GM21381 (cell line): ENCODE results near the gene SRCIN1.
"Not testable (repeated sequence)": the region's sequence is repeated elsewhere in the genome, so short reads cannot be mapped to it uniquely, and the experiment has no call there.

Source experiments
- ATAC-seq: cut with Tn5 transposase; IDR thresholded peaks from one replicate; pipeline ENCODE4 v1.9.1; 2021; ENCODE audit warnings: mild to moderate bottlenecking, moderate library complexity; ENCODE audit not compliant: unreplicated experiment

SRCIN1 gene

DNA sequence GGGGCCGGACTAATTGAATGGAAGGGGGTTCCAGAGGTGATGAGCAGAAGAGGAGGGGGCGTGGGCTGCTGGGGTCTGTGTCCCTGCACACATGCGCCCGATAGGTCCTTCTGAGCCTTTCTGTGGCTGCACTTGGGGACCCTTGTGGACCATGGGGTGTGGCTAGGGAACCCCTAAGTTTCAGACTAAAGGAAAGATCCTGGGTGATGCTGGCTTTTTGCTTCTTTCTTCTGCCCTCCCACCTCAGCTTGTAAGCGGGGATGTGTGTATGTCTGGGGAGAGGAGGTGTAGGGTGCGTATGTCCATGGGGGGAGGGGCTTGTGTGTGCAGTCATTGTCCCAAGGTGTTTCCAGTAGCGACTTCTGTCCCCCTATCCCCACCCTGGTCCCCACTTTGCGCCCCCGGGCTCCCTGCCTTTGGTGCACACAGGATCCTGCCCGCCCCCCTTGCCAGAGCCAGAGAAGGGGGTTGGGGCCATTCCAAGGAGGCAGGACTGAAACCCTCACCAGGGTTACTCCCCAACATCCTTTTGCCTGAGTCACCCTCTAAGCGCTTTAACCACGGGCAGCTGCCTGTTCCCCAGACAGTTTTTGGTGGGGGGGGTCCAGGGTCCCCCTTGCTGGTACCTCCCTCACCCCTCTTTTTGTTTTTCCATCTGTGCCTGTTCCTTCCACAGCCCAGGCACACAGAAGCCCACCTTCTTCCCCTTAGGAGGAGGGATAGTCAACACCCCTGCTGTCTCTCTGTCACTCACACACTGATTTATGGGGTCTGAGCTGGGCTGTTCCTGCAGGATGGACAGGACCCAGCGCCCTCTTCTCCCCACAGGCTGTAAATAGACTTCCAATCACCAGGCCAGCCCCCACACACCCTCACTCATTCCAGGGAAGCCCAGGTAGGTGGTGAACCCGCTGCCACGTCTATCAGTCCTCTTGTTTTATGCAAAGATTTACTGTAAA is 94.3 kb downstream of the SRCIN1 start:
- ATAC-seq: no peak

DNA sequence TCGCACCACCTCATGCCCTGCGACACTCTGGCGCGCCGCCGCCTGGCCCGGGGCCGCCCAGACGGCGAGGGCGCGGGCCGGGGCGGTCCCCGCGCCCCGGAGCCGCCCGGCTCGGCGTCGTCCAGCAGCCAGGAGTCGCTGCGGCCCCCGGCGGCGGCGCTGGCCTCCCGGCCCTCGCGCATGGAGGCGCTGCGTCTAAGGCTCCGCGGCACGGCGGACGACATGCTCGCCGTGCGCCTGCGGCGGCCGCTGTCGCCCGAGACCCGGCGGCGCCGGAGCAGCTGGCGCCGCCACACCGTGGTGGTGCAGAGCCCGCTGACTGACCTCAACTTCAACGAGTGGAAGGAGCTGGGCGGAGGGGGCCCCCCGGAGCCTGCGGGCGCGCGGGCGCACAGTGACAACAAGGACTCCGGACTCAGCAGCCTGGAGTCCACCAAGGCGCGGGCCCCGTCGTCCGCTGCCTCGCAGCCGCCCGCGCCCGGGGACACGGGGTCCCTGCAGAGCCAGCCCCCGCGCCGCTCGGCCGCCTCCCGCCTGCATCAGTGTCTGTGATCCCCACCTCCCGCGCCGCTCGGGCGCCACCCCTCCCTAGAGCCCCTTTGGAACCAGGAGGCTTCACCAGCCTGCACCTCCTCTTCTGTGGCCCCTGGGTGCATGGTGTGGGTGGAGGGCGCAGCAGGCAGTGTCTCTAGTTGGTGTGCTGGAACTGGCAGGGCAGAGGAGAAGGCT is 95.2 kb downstream of the SRCIN1 start:
- no peak for ATAC-seq

DNA sequence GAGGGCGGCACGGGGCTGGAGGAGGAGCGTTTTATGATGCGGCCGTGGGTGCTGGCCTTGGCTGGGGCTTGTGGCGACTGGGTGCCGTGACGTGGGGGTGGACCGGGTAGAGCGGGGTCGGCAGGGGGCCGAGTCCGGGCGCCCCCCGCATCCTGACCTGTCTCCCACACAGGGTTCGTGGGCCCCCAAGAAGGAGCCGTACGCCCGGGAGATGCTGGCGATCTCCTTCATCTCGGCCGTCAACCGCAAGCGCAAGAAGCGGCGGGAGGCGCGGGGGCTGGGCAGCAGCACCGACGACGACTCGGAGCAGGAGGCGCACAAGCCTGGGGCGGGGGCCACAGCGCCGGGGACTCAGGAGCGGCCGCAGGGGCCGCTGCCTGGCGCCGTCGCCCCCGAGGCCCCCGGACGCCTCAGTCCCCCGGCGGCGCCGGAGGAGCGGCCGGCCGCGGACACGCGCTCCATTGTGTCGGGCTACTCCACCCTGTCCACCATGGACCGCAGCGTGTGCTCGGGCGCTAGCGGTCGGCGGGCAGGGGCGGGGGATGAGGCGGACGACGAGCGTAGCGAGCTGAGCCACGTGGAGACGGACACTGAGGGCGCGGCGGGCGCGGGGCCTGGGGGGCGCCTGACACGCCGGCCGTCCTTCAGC is 95.9 kb downstream of the SRCIN1 start:
- no peak for ATAC-seq

DNA sequence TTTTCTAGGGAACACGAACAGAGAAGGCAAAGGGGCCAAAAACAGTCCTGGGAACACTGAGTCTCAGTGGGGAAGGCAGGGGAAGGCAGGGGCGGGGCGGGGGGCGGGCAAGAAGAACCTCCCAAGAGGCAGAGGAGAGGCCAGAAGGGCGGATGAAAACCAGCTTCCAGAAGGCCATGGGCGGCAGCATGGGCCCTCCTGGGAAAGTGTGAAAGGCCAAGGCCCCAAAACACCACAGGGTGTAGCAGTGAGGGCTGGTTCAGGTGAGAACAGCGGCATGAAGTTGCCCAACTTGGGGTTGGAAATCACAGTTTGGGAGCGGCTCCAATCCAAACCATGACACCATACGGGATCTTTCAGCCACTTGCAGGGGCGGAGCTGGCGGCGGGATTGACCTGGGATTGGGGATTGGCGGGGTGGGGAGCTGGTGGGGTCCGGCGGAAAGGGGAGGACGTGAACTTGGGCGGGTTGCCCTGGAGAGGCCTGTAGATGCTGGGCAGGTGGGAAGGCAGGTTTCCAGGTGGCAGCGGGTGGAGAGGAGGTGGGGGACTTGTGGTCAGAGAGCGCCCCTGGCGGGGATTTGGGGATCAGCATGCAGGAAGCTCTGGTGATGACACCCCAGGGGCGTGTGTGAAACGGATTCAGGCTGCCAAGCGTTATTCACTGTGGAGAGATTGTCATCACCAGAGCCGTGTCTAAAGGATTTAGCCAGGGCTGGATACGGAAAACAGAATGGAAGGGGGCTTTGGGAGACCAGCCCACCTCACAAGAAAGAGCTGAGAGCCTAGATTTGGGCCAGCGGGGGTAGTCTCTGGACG is 96.6 kb downstream of the SRCIN1 start:
- ATAC-seq: no peak

DNA sequence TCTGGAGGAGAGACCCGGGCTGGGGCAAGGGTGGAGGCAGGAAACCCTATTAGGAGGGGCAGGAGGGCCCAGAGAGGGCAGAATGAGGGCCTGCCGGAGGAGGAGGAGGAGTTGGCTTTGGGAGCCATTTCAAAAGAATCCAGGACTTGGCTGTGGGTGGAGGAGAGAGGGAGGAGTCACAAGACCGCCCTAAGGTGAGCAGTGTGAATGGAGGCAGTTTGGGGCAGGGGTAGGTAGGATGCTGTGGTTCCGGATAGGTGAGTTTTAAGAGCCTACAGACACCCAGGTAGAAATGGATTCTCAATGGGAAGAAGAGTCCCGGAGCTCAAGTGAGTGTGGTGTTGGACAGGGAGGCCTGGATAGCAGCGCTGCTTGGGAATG is 97.2 kb downstream of the SRCIN1 start:
- no peak for ATAC-seq

DNA sequence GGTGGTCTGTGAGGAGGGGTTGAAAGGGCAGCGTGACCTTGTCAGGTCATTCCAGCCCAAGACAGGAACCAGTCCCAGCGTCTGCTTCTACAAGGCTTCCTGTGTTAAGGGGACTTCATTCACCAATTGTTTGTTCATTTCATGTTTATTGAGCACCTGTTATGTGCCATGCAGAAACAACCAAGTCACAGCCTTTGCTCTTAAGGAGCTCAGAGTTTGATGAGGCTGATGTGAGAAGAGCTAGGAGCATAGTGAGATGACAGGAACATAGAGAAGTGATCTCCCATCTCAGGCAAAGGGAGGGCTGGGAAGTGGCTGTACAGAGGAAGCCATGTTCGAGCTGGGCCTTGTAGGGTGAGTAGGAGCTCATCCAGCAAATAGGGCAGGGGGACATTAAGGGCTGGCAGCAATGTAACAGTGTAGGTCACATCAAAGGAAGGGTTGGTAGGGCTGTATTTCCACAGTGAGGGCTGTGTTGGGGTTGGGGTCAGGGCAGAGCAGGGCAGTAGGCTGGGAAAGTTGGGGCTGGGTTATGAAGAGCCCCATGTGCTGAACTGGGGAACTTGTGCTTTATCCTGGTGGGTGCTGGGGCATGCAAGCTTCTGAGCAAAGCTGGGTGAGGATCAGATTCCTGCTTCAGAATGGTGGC is 97.7 kb downstream of the SRCIN1 start:
- ATAC-seq: no peak

DNA sequence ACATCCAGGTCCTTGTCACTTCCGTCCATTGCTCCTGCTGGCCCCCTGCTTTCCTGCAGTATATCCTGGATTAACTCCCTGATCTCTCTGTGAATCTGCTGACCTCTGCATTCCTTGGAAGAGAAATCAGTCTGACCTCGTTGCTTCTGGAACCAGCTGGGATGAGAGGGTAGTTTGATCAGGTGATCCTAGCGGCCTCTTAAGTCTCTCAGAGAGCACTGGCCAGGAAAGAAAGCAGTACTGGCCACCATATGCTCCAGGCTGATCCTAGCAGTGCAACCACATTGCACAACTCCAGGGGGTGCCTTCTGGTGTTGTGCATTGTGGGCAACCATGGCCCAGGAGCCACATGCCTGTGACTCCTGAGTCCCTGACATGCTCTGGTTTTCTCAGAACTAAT is 98.3 kb downstream of the SRCIN1 start:
- ATAC-seq: no peak

DNA sequence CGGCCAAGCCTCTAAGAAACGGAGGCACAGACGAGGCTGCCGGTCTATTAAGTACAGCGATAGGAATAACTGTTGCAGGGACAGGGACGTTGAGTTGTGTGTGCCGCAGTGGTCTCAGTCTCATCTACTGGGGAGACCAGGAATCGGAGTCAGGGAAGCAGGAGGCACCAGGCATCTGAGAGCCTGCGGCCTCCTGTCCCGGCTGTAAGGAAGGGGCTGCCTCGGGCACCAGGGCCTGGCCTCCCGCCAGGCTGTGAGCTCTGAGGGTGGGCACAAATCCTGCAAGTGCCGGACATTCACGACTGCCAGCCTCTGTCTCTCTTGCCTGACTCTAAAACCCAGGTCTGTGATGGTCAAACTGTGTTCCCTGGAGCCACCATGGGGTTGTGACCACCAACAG is 101.5 kb downstream of the SRCIN1 start:
- no peak for ATAC-seq

DNA sequence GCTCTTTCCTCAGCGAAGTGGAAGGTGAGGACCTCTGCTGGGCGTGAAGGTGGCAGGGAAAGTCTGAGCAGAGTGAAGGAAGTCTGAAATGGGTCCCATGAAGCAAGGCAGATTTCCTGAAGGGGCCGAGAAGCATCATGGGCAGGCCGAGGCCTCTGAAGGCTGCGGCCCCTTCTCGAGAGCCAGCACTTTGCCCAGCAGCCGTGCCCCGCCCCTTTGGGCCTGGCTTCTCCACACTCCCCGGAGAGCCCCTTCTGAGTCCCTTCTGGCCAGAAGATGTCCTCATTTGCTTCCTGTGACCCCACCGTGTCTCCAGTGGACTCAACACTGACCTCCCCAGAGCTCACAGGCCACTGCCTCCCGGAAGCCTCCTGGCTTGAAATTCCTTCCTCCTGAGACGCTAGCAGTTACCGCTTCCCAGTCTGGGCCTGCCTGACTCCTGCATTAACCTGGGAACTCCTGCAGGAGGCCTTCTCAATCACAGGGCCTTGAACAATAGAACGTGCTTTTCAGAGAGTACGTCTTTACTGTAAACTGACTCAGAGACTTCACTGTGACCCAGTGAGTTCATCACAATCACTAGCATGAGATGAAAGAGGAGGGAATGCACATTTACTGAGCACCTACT is 102.4 kb downstream of the SRCIN1 start:
- ATAC-seq: not testable (repeated sequence)

DNA sequence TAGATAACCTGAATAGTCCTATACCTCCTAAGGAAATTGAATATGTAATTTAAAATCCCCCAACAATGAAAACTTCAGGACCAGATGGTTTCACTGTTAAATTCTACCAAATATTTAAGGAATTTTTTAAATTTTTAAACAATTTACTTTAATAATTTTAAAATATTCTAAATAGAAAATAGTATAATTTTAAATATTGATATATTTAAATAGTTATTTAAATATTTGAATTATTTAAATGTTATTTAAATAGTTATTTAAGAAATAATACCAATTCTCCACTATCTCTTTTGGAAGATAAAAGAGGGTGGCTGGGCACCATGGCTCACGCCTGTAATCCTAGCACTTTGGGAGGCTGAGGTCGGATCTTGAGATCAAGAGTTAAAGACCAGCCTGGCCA is 104.0 kb downstream of the SRCIN1 start:
- ATAC-seq: not testable (repeated sequence)

DNA sequence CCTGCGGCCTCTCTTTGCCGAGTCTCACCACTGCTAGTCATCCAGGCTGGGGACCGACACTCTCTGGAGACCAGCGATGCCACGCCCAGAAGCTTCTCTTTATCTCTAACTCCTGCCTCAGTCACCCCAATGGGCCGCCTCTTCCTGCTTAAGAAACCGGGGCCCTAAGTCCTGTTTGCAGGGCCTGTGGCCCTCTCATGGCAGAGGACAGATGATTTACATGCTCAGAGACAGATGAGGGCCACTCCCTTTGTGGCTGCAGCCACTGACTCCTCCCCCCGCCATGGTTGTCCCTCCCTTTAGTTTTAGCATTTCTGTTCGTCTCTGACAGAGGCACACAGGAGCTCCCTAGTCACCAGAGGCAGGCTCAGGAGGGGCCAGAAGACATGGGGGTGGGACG is 106.5 kb downstream of the SRCIN1 start:
- not testable (repeated sequence) for ATAC-seq

DNA sequence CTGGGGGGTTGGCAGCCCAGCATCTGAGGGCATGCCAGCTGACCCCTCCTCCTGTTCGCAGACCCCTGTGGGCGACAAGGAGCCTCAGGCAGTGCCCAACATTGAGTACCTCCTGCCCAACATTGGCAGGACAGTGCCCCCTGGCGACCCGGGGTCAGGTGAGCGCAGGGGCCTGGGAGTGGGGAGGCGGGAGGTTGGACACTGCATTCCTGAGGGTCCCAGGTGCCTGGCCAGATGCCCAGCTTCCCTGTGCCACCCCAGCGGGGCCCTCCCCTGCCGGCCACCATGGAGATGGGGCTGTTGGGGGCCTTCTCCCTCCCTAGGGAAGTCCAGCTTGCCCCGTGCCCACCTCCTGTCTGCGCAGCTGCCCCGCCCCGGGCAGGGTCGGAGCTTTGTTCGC is 107.4 kb downstream of the SRCIN1 start:
- ATAC-seq: no peak

DNA sequence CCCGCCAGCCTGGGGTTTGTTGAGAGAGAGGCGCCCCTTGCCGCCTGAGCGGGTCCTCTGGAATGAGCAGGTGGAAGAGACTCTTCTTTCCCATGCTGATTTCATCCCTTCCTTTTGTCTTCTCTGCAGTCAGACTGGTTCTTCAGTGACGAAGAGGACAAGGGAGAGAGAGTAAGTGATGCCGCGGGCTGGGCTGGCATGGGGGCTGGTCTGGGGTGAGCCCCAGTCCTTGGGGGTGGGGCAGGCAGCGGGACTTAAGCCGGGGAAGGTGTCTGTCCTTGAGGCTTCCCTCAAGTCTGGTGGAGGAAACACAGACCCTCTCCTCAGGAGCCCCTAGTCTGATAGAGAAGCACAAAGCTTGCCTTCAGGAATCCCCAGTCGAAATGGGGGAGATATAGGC is 108.1 kb downstream of the SRCIN1 start:
- ATAC-seq: not testable (repeated sequence)

DNA sequence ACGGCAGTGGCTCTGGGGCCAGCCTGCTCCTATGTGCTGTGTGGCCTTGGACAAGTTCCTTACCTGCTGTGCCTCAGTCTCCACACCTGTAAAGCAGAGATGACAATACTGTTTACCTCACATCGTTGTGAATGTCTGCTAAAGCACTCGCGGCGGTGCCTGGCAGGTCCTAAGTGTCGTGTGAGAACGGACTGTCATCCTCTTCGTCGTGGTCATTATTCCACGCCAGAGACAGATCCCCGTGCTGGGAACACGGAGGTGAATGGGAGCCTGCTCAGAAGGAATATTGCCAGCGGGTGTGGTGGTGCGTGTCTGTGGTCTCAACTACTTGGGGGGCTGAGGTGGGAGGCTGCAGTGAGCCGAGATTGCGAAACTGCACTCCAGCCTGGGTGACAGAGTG is 111.6 kb downstream of the SRCIN1 start:
- not testable (repeated sequence) for ATAC-seq

DNA sequence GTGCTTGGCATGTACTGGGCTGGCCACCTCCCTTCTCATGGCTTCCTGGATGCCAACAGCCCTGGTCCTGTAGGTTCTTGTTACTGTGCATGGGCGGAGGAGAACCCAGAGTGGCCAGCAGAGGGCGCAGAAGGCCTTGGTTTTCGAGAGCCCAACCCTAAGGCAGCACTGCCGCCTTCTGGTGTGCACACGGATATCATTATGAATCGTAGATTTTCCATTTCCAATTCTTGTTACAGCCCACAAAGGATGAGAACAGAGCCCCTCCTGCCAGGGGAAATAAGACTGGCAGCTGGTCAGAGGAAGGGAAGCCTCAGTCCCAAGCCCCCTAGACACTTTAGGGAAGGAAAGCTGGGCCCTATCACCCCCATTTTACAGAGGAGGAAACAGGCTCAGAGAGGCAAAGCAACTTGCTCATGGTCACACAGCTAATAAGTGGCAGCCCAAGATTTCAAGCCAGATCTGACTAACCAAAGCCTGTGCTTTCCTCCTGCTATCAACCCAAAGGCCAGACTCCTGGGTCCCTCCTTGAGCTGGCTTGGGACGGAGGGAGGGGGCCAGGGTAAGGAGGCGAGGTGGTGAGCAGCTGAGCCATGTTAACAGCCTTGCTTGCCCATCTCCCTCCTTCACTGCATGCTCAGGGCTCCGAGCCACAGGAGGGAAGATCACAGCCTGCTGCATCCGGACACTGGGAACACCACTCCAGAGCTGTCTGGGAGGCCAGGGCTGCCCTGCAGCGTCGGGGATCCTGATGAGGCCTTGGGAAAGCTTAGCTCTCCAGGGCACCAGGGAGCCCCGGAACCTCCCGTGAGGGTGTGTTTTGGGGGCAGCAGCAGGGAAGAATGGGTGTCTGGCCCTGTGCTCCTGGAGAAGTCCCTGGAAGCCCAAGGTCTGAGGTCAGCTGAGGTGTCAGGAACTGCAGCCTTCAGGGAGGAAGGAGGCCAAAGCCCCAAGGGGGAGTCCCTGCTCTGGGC is 113.4 kb downstream of the SRCIN1 start:
- ATAC-seq: not testable (repeated sequence)

DNA sequence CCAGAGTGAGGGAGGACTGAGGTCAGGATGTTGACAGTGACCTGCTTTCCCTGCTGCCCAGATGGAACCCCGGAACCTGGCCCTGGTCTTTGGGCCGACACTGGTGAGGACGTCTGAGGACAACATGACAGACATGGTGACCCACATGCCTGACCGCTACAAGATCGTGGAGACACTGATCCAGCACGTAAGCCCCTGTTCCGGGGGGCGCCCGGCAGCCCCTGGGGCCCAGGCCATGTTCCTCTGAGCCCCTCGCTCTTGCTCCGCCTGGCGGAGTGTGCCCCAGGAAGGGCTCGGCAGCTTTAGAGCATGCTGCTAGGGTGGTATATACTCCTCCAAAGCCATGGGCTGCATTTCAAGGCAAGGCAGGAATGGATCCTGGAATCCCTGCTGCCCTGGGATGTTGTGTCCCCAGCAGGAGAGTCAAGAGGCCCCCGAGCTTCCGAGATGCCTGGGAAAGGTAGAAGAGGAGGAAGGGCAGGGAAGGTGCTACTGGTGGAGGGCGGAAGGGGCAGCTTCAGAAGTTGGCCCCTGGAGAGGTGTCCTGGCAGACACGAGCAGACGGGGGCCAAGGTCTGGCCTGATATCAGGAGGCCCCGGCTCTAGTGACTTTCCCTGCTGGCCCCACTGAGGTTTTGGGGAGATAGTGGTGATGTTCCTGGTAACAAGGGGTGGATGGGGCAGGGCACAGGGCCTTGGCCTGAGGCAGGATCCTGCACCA is 114.2 kb downstream of the SRCIN1 start:
- ATAC-seq: not testable (repeated sequence)

DNA sequence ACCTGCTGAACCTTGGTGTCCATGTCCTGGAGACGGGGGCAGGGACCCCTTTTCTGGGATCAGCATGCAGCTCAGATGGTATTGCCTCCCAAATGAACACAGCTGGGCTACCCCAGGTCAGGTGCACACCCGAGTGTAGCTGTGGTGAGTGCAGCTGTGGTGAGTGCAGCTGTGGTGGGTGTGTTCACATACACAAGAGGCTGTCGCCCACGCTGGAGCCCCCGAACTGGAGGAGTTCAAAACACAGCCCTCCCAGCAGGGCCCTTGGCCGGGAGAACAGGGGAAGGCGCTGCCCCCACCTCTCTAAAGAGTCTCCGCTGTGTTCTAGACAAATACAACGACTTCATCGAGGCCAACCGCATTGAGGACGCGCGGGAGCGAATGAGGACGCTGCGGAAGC is 116.0 kb downstream of the SRCIN1 start:
- not testable (repeated sequence) for ATAC-seq
